ENCODE measurements around the gene TSHZ2.

Gene TSHZ2

GRCh38 chr20:53138454-53139262, 166.5 kb downstream of the TSHZ2 start:
- no peak for DNase-seq

- DNase-seq = peak; percentile 35
These were observed 169.3 kb downstream of the TSHZ2 start for GRCh38 chr20:53141201-53142050.

GRCh38 chr20:53142225-53143127, 170.3 kb downstream of the TSHZ2 start:
- peak; percentile 51 for DNase-seq

GRCh38 chr20:53146201-53146891, 174.2 kb downstream of the TSHZ2 start:
- no peak for DNase-seq

- no peak for DNase-seq
These were observed 176.6 kb downstream of the TSHZ2 start for GRCh38 chr20:53148771-53149147.

- peak; percentile 56 for DNase-seq
These were observed 177.2 kb downstream of the TSHZ2 start for GRCh38 chr20:53149148-53149889.

- no peak for DNase-seq
These were observed 177.7 kb downstream of the TSHZ2 start for GRCh38 chr20:53149890-53150205.

GRCh38 chr20:53150532-53150931, 178.4 kb downstream of the TSHZ2 start:
- DNase-seq = no peak

GRCh38 chr20:53152228-53152627, 180.1 kb downstream of the TSHZ2 start:
- no peak for DNase-seq

- no peak for DNase-seq
These were observed 182.4 kb downstream of the TSHZ2 start for GRCh38 chr20:53154540-53154939.

- DNase-seq = peak; percentile 81
These were observed 185.6 kb downstream of the TSHZ2 start for GRCh38 chr20:53157443-53158408.

GRCh38 chr20:53159160-53159559, 187.0 kb downstream of the TSHZ2 start:
- DNase-seq = no peak

GRCh38 chr20:53161073-53161472, 188.9 kb downstream of the TSHZ2 start:
- no peak for DNase-seq

- no peak for DNase-seq
These were observed 189.3 kb downstream of the TSHZ2 start for GRCh38 chr20:53161473-53161872.

- DNase-seq = peak; percentile 80
These were observed 190.2 kb downstream of the TSHZ2 start for GRCh38 chr20:53162251-53162835.

- no peak for DNase-seq
These were observed 191.3 kb downstream of the TSHZ2 start for GRCh38 chr20:53163486-53163885.

GRCh38 chr20:53164072-53164471, 191.9 kb downstream of the TSHZ2 start:
- no peak for DNase-seq

- peak; percentile 50 for DNase-seq
These were observed 193.3 kb downstream of the TSHZ2 start for GRCh38 chr20:53165452-53165851.

- no peak for DNase-seq
These were observed 196.3 kb downstream of the TSHZ2 start for GRCh38 chr20:53168491-53168890.

- DNase-seq = no peak
These were observed 198.0 kb downstream of the TSHZ2 start for GRCh38 chr20:53170196-53170595.

Data from NCI-H82 (cell line).